Mesenchymal stem cell (in vitro differentiated cells and primary cell): Measurements from ENCODE around the gene CUBN.

Source experiments
- DNase-seq: peaks from one replicate; pipeline ENCODE4 v3.0.0-alpha.2; 2013
- H2AFZ ChIP-seq: one replicate; pipeline ENCODE4 v1.6.1; 2013; ENCODE audit warnings: low read depth, mild to moderate bottlenecking, control low read depth, inconsistent platforms, low read length, moderate library complexity
- H2AK5ac ChIP-seq: 2 replicates; pipeline ENCODE4 v1.6.1; 2013; ENCODE audit warnings: low read length, moderate library complexity, mild to moderate bottlenecking, inconsistent platforms; ENCODE audit not compliant: severe bottlenecking
- H2BK120ac ChIP-seq: one replicate; pipeline ENCODE4 v1.6.1; 2013; ENCODE audit warnings: low read depth, mild to moderate bottlenecking, inconsistent platforms, low read length, moderate library complexity
- H2BK12ac ChIP-seq, 2 experiments: one replicate each; pipeline ENCODE4 v1.6.1; 2013; ENCODE audit warnings: inconsistent platforms in 2 of 2, low read length in 2 of 2, mild to moderate bottlenecking in 2 of 2, moderate library complexity in 2 of 2, control low read depth in 1 of 2
- H2BK15ac ChIP-seq: one replicate; pipeline ENCODE4 v1.6.1; 2013; ENCODE audit warnings: mild to moderate bottlenecking, low read depth, inconsistent platforms; ENCODE audit not compliant: poor library complexity, severe bottlenecking
- H2BK5ac ChIP-seq: 2 replicates; pipeline ENCODE4 v1.6.1; 2013; ENCODE audit warnings: low read depth, mild to moderate bottlenecking, low read length, control low read depth, inconsistent platforms; ENCODE audit not compliant: poor library complexity, severe bottlenecking
- H3K14ac ChIP-seq, 2 experiments: one replicate each; pipeline ENCODE4 v1.6.1; 2013; ENCODE audit warnings: inconsistent platforms in 2 of 2, low read length in 2 of 2, control low read depth in 1 of 2, mild to moderate bottlenecking in 1 of 2, moderate library complexity in 1 of 2
- H3K18ac ChIP-seq, 2 experiments: one replicate each; pipeline ENCODE4 v1.6.1; 2013; ENCODE audit warnings: inconsistent platforms in 2 of 2, low read length in 2 of 2, control low read depth in 1 of 2, low read depth in 1 of 2, mild to moderate bottlenecking in 1 of 2
- H3K23ac ChIP-seq, 2 experiments: one replicate each; pipeline ENCODE4 v1.6.1; 2013; ENCODE audit warnings: inconsistent platforms in 2 of 2, low read length in 2 of 2, mild to moderate bottlenecking in 2 of 2, moderate library complexity in 2 of 2, control low read depth in 1 of 2
- H3K27ac ChIP-seq: 2 replicates; pipeline ENCODE4 v1.5.1; 2013; ENCODE audit warnings: mild to moderate bottlenecking, moderate library complexity, low read length, control low read depth, inconsistent platforms; ENCODE audit not compliant: poor library complexity, severe bottlenecking
- H3K27me3 ChIP-seq, 2 experiments: 2 replicates each; pipeline versions ENCODE4 v1.6.1 to v1.7.0; 2013; ENCODE audit warnings: low read length in 2 of 2, mild to moderate bottlenecking in 2 of 2, moderate library complexity in 2 of 2, control low read depth in 1 of 2, inconsistent platforms in 1 of 2; ENCODE audit not compliant: control insufficient read depth in 1 of 2, insufficient read depth in 1 of 2
- H3K36me3 ChIP-seq, 2 experiments: 2 replicates each; pipeline versions ENCODE4 v1.6.1 to v1.7.0; 2013; ENCODE audit warnings: low read length in 2 of 2, control low read depth in 1 of 2, inconsistent platforms in 1 of 2, low read depth in 1 of 2, mild to moderate bottlenecking in 1 of 2; ENCODE audit not compliant: insufficient read depth in 2 of 2, control insufficient read depth in 1 of 2
- H3K4ac ChIP-seq, 2 experiments: one replicate each; pipeline ENCODE4 v1.6.1; 2013; ENCODE audit warnings: inconsistent platforms in 2 of 2, low read length in 2 of 2, mild to moderate bottlenecking in 2 of 2, moderate library complexity in 2 of 2, control low read depth in 1 of 2, low read depth in 1 of 2
- H3K4me1 ChIP-seq: 2 replicates; pipeline ENCODE4 v1.6.1; 2013; ENCODE audit warnings: low read depth, low read length, control low read depth; ENCODE audit not compliant: control insufficient read depth, insufficient read depth
- H3K4me2 ChIP-seq: 2 replicates; pipeline ENCODE4 v1.6.1; 2013; ENCODE audit warnings: low read length, mild to moderate bottlenecking, inconsistent platforms; ENCODE audit not compliant: poor library complexity, severe bottlenecking
- H3K4me3 ChIP-seq, 2 experiments: 2 replicates each; pipeline versions ENCODE4 v1.5.1 to v1.7.0; 2013; ENCODE audit warnings: low read length in 2 of 2, mild to moderate bottlenecking in 2 of 2, control low read depth in 1 of 2, low read depth in 1 of 2; ENCODE audit not compliant: insufficient read depth in 1 of 2
- H3K79me1 ChIP-seq: replicated peaks from 2 replicates; pipeline ENCODE4 v1.6.1; 2013; ENCODE audit warnings: mild to moderate bottlenecking, control low read depth, low read length, inconsistent platforms; ENCODE audit not compliant: poor library complexity, severe bottlenecking
- H3K9ac ChIP-seq: 2 replicates; pipeline ENCODE4 v1.7.0; 2013; ENCODE audit warnings: mild to moderate bottlenecking, low read length, moderate library complexity
- H3K9me3 ChIP-seq: 2 replicates; pipeline ENCODE4 v1.7.0; 2013; ENCODE audit warnings: mild to moderate bottlenecking, low read length; ENCODE audit not compliant: control insufficient read depth
- H4K8ac ChIP-seq: one replicate; pipeline ENCODE4 v1.6.1; 2013; ENCODE audit warnings: inconsistent platforms, mild to moderate bottlenecking, low read length, moderate library complexity
- H4K91ac ChIP-seq: one replicate; pipeline ENCODE4 v1.6.1; 2013; ENCODE audit warnings: mild to moderate bottlenecking, low read length, inconsistent platforms
- WGBS: methylation state at CpG from one replicate; pipeline ENCODE4 v1.1.7; 2013; ENCODE audit warnings: mixed read lengths; 5-methylcytosine and 5-hydroxymethylcytosine counted together

The CUBN gene

GRCh38 chr10:16941870-16942269 lies 187.7 kb downstream of the CUBN start:
- no peak overlapping the region for H3K4me3 ChIP-seq
- no peak overlapping the region for H4K91ac ChIP-seq
- H3K9me3 ChIP-seq: no peaks in the 10 kb centered on the region
- no peak overlapping the region for H2AK5ac ChIP-seq
- H3K4me1 ChIP-seq: no peaks in the 10 kb centered on the region
- 100% methylated on average over 2 of the region's 4 CpGs for WGBS
- no peaks in the 10 kb centered on the region for H3K79me1 ChIP-seq
- H3K18ac ChIP-seq: no peak overlapping the region
- H3K27me3 ChIP-seq: no peaks in the 10 kb centered on the region
- no peak overlapping the region for H2BK15ac ChIP-seq
- H3K36me3 ChIP-seq: peaks cover 0 to under 1% of the 10 kb centered on the region in 2 experiments
- no peak overlapping the region for H3K14ac ChIP-seq
- no peak overlapping the region for H3K4ac ChIP-seq
- H3K4me2 ChIP-seq: no peak overlapping the region
- no peak overlapping the region for H4K8ac ChIP-seq
- H2BK120ac ChIP-seq: no peak overlapping the region
- no peak overlapping the region for H2BK12ac ChIP-seq
- no peak overlapping the region for H3K23ac ChIP-seq
- H2BK5ac ChIP-seq: no peak overlapping the region
- peak; percentile 15 for DNase-seq
- no peak overlapping the region for H3K9ac ChIP-seq
- H3K27ac ChIP-seq: no peak overlapping the region
- H2AFZ ChIP-seq: no peak overlapping the region

- no peak overlapping the region for H3K27ac ChIP-seq
- no peaks in the 10 kb centered on the region for H3K79me1 ChIP-seq
- H4K8ac ChIP-seq: no peak overlapping the region
- no peak overlapping the region for H2AK5ac ChIP-seq
- no peak overlapping the region for H3K4ac ChIP-seq
- H2BK12ac ChIP-seq: no peak overlapping the region
- H3K9me3 ChIP-seq: no peaks in the 10 kb centered on the region
- no peak overlapping the region for H3K4me3 ChIP-seq
- no peak overlapping the region for H3K4me2 ChIP-seq
- no peak overlapping the region for H2BK15ac ChIP-seq
- H3K14ac ChIP-seq: no peak overlapping the region
- H2AFZ ChIP-seq: no peak overlapping the region
- H3K36me3 ChIP-seq: no peaks in the 10 kb centered on the region
- no peak overlapping the region for H3K18ac ChIP-seq
- H2BK120ac ChIP-seq: no peak overlapping the region
- no peaks in the 10 kb centered on the region for H3K4me1 ChIP-seq
- H3K27me3 ChIP-seq: no peaks in the 10 kb centered on the region
- DNase-seq: no peak
- no CpG with 5 or more reads among the region's 3 CpGs for WGBS
- H3K23ac ChIP-seq: no peak overlapping the region
- H4K91ac ChIP-seq: no peak overlapping the region
- no peak overlapping the region for H2BK5ac ChIP-seq
- no peak overlapping the region for H3K9ac ChIP-seq
Observed at GRCh38 chr10:16941067-16941466, 188.5 kb downstream of the CUBN start.

GRCh38 chr10:16938952-16939351 lies 190.7 kb downstream of the CUBN start:
- Histone ChIP-seq H2AFZ (no peak overlapping the region), H3K23ac (no peak overlapping the region), H3K36me3 (no peaks in the 10 kb centered on the region), H3K9ac (no peak overlapping the region), H2AK5ac (no peak overlapping the region), H4K8ac (no peak overlapping the region), H3K79me1 (no peaks in the 10 kb centered on the region), H4K91ac (no peak overlapping the region), H3K4ac (no peak overlapping the region), H3K9me3 (no peaks in the 10 kb centered on the region), H3K18ac (no peak overlapping the region), H3K27me3 (no peaks in the 10 kb centered on the region), H2BK120ac (no peak overlapping the region), H2BK12ac (no peak overlapping the region), H2BK5ac (no peak overlapping the region), H3K4me3 (no peak overlapping the region), H3K4me2 (no peak overlapping the region), H3K14ac (no peak overlapping the region), H3K4me1 (no peaks in the 10 kb centered on the region), H2BK15ac (no peak overlapping the region), H3K27ac (no peak overlapping the region)
- DNase-seq: no peak
- WGBS: 26% methylated on average over 1 of the region's 3 CpGs

GRCh38 chr10:16934461-16934860 lies 195.2 kb downstream of the CUBN start:
- Histone ChIP-seq H3K23ac (no peak overlapping the region), H3K18ac (peak overlapping the region in 1 of 2 experiments; percentile 46), H2AK5ac (no peak overlapping the region), H2BK5ac (no peak overlapping the region), H3K9me3 (no peaks in the 10 kb centered on the region), H3K36me3 (peaks cover 0 to 6% of the 10 kb centered on the region in 2 experiments), H3K4me1 (no peaks in the 10 kb centered on the region), H3K4me2 (no peak overlapping the region), H3K79me1 (no peaks in the 10 kb centered on the region), H3K9ac (peak overlapping the region; percentile 39), H3K14ac (no peak overlapping the region), H2BK12ac (no peak overlapping the region), H4K91ac (no peak overlapping the region), H2BK15ac (no peak overlapping the region), H2AFZ (no peak overlapping the region), H2BK120ac (no peak overlapping the region), H3K27ac (no peak overlapping the region), H4K8ac (no peak overlapping the region), H3K27me3 (no peaks in the 10 kb centered on the region), H3K4me3 (no peak overlapping the region), H3K4ac (no peak overlapping the region)
- DNase-seq: no peak
- WGBS: 97% methylated on average over 2 of the region's 2 CpGs
